CD14-positive monocyte (primary cell): Measurements from ENCODE around the gene CCDC7. TPM values are rescaled to one million over a fixed set of nuclear protein-coding genes. Genes with fewer than 3 reads are reported as not detected.
A peak's percentile ranks its signal among the peaks of the same experiment; 100 is the strongest.

Source experiments
- DNase-seq, 3 donors: peaks; one replicate each; pipeline ENCODE4 v3.0.0-alpha.2; 2011 to 2022
- H2AFZ ChIP-seq: 2 replicates; pipeline ENCODE4 v1.6.0; 2012; ENCODE audit warnings: mild to moderate bottlenecking, low read depth, low read length, inconsistent platforms; ENCODE audit not compliant: insufficient read depth, poor library complexity, severe bottlenecking
- H3K27ac ChIP-seq, 2 donors: 1 replicate in 1 of 2; 2 replicates in 1 of 2; pipeline ENCODE4 v1.5.1; 2012 to 2013; ENCODE audit warnings: low read length in 2 of 2, control low read depth in 1 of 2, inconsistent platforms in 1 of 2, low read depth in 1 of 2, mild to moderate bottlenecking in 1 of 2
- H3K27me3 ChIP-seq, 2 donors: one replicate each; pipeline versions ENCODE4 v1.6.0 to v1.6.1; 2011 to 2013; ENCODE audit warnings: low read length in 2 of 2; ENCODE audit not compliant: control insufficient read depth in 2 of 2, insufficient read depth in 2 of 2
- H3K36me3 ChIP-seq, 2 donors: replicated peaks in 1 of 2; 1 replicate in 1 of 2; 2 replicates in 1 of 2; pipeline versions ENCODE4 v1.5.1 to v1.6.1; 2012 to 2013; ENCODE audit warnings: low read length in 2 of 2, control low read depth in 1 of 2, inconsistent platforms in 1 of 2, mild to moderate bottlenecking in 1 of 2; ENCODE audit not compliant: insufficient read depth in 2 of 2, control insufficient read depth in 1 of 2
- H3K4me1 ChIP-seq, 2 donors: 1 replicate in 1 of 2; 2 replicates in 1 of 2; pipeline versions ENCODE4 v1.5.1 to v1.6.1; 2012 to 2013; ENCODE audit warnings: low read length in 2 of 2, control low read depth in 1 of 2, inconsistent platforms in 1 of 2, mild to moderate bottlenecking in 1 of 2, moderate library complexity in 1 of 2; ENCODE audit not compliant: insufficient read depth in 2 of 2, control insufficient read depth in 1 of 2
- H3K4me2 ChIP-seq: replicated peaks from 2 replicates; pipeline ENCODE3; 2012; ENCODE audit warnings: low read length, moderate library complexity, mild to moderate bottlenecking; ENCODE audit not compliant: poor library complexity, severe bottlenecking; ENCODE audit errors: extremely low read depth
- H3K4me3 ChIP-seq, 3 experiments: fragments of 200-600 bp in 1 of 3; sonication (generic) in 1 of 3; replicated peaks in 1 of 3; 1 replicate in 2 of 3; 2 replicates in 1 of 3; pipeline ENCODE4 v1.5.1; 2011 to 2013; ENCODE audit warnings: low read length in 3 of 3, mild to moderate bottlenecking in 3 of 3, control low read depth in 2 of 3, low read depth in 2 of 3, inconsistent platforms in 1 of 3, moderate library complexity in 1 of 3
- H3K79me2 ChIP-seq: 2 replicates; pipeline ENCODE4 v1.6.0; 2012; ENCODE audit warnings: mild to moderate bottlenecking, control low read depth, inconsistent platforms, low read length, moderate library complexity; ENCODE audit not compliant: insufficient read depth
- H3K9ac ChIP-seq: 2 replicates; pipeline ENCODE4 v1.6.0; 2017; ENCODE audit warnings: low read length, mild to moderate bottlenecking; ENCODE audit not compliant: insufficient read depth, poor library complexity, severe bottlenecking
- H3K9me3 ChIP-seq, 2 donors: replicated peaks in 1 of 2; 1 replicate in 1 of 2; 2 replicates in 1 of 2; pipeline versions ENCODE4 v1.5.1 to v1.6.1; 2012 to 2013; ENCODE audit warnings: low read length in 2 of 2, control low read depth in 1 of 2; ENCODE audit not compliant: control insufficient read depth in 1 of 2, insufficient read depth in 1 of 2
- H4K20me1 ChIP-seq: 2 replicates; pipeline ENCODE4 v1.6.0; 2012; ENCODE audit warnings: mild to moderate bottlenecking, low read length, control low read depth, moderate library complexity; ENCODE audit not compliant: insufficient read depth
- H3K27ac Mint-ChIP-seq, 7 donors: one replicate each; pipeline ENCODE4 v1.8.0; 2020; ENCODE audit warnings: mild to moderate bottlenecking in 7 of 7, mixed read lengths in 7 of 7, moderate library complexity in 6 of 7, inconsistent platforms in 2 of 7
- H3K27me3 Mint-ChIP-seq, 3 donors: one replicate each; pipeline ENCODE4 v1.8.0; 2021 to 2022; ENCODE audit warnings: low read depth in 3 of 3, mild to moderate bottlenecking in 3 of 3, mixed read lengths in 3 of 3, moderate library complexity in 3 of 3, inconsistent platforms in 1 of 3
- H3K36me3 Mint-ChIP-seq, 2 donors: one replicate each; pipeline ENCODE4 v1.8.0; 2020; ENCODE audit warnings: mixed read lengths in 2 of 2, inconsistent platforms in 1 of 2, mild to moderate bottlenecking in 1 of 2
- H3K4me1 Mint-ChIP-seq: one replicate; pipeline ENCODE4 v1.8.0; 2020; ENCODE audit warnings: mild to moderate bottlenecking, mixed read lengths
- H3K4me3 Mint-ChIP-seq, 2 donors: one replicate each; pipeline ENCODE4 v1.8.0; 2020; ENCODE audit warnings: mild to moderate bottlenecking in 2 of 2, mixed read lengths in 2 of 2, moderate library complexity in 1 of 2
- H3K9me3 Mint-ChIP-seq, 7 donors: one replicate each; pipeline ENCODE4 v1.8.0; 2020 to 2022; ENCODE audit warnings: mixed read lengths in 7 of 7, mild to moderate bottlenecking in 6 of 7, moderate library complexity in 6 of 7, inconsistent platforms in 2 of 7
- WGBS: methylation state at CpG from one replicate; pipeline ENCODE4 v1.1.5; 2013; ENCODE audit warnings: missing lambda C conversion rate; ENCODE audit not compliant: insufficient coverage; 5-methylcytosine and 5-hydroxymethylcytosine counted together
- intact Hi-C, 2 donors: fragments of 100-400 bp; cut with micrococcal nuclease; formaldehyde crosslinking; loops; one replicate each; pipeline versions ENCODE4 v1.15.0 to v1.15.1; 2023
- polyA plus RNA-seq, 3 donors: library from polyadenylated mRNA; depleted of rRNA in 1 of 3; unstranded in 2 of 3; stranded (reverse) in 1 of 3; fragments of 300-500 nt in 2 of 3; fragments of >200 nt in 1 of 3; fragmentation: Illumina TruSeq in 2 of 3; gene quantifications; 1 replicate in 2 of 3; 2 replicates in 1 of 3; pipeline ENCODE4 v1.2.3, GENCODE V29; 2012 to 2021
- TF ChIP-seq, protein P1 (sequence below): fragments of 200-600 bp; IDR thresholded peaks from one replicate; pipeline ENCODE4 v1.8.0; 2022; ENCODE audit warnings: antibody characterized with exemption, mild to moderate bottlenecking

The CCDC7 gene
- polyA plus RNA-seq, 3 donors = 1.3 to 2.3 (median 2.0) TPM

- intact Hi-C loops = no loop called here
- Histone ChIP-seq H3K27ac (no peak overlapping the region), H2AFZ (no peak overlapping the region), H3K9ac (no peak overlapping the region), H3K4me1 (no peaks in the 10 kb centered on the region), H3K4me3 (no peak overlapping the region), H3K79me2 (no peaks in the 10 kb centered on the region), H3K9me3 (peaks cover 0 to 4% of the 10 kb centered on the region in 2 donors), H4K20me1 (no peaks in the 10 kb centered on the region), H3K27me3 (peaks cover 0 to 2% of the 10 kb centered on the region in 2 donors), H3K36me3 (no peaks in the 10 kb centered on the region), H3K4me2 (no peak overlapping the region)
- Mint-ChIP-seq H3K27me3 (peaks cover 2 to 5% (median 4%) of the 10 kb centered on the region in 3 donors), H3K4me1 (no peaks in the 10 kb centered on the region), H3K36me3 (no peaks in the 10 kb centered on the region), H3K27ac (no peak overlapping the region), H3K4me3 (no peak overlapping the region), H3K9me3 (peaks cover 3 to 18% (median 9%) of the 10 kb centered on the region in 7 donors)
- DNase-seq = no peak
- WGBS = 78% methylated on average over 1 of the region's 3 CpGs
- TF ChIP-seq, protein P1, sequence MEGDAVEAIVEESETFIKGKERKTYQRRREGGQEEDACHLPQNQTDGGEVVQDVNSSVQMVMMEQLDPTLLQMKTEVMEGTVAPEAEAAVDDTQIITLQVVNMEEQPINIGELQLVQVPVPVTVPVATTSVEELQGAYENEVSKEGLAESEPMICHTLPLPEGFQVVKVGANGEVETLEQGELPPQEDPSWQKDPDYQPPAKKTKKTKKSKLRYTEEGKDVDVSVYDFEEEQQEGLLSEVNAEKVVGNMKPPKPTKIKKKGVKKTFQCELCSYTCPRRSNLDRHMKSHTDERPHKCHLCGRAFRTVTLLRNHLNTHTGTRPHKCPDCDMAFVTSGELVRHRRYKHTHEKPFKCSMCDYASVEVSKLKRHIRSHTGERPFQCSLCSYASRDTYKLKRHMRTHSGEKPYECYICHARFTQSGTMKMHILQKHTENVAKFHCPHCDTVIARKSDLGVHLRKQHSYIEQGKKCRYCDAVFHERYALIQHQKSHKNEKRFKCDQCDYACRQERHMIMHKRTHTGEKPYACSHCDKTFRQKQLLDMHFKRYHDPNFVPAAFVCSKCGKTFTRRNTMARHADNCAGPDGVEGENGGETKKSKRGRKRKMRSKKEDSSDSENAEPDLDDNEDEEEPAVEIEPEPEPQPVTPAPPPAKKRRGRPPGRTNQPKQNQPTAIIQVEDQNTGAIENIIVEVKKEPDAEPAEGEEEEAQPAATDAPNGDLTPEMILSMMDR = no peak
Observed at GRCh38 chr10:32409741-32410140, 36.2 kb upstream of the CCDC7 start.

DNA sequence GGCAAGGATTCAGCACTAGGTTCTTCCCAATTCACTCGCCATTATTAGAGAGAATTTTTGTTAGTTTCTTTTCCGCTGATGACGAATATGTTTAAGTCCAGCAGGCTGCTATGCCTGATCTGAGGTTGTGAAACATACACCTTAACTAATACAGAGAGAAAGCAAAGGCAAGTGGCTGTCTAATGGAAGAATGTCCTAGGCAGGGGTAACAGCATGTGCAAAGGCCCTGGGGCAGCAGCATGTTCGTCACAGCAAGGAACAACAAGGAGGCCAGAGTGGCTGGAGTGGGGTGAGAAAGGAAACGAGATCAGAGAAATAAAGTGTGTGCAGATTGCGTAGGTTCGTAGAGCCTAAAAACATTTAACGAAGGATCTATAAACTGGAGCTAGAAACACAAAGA lies 35.4 kb upstream of the CCDC7 start:
- H3K36me3 ChIP-seq = no peaks in the 10 kb centered on the region
- Mint-ChIP-seq H3K27ac (no peak overlapping the region), H3K27me3 (peaks cover 3 to 7% (median 5%) of the 10 kb centered on the region in 3 donors), H3K4me1 (no peaks in the 10 kb centered on the region), H3K4me3 (peak overlapping the region in 1 of 2 donors; percentile 6), H3K36me3 (no peaks in the 10 kb centered on the region), H3K9me3 (peaks cover 0 to 14% (median 5%) of the 10 kb centered on the region in 7 donors)
- no peak overlapping the region for H2AFZ ChIP-seq
- H3K9ac ChIP-seq = no peak overlapping the region
- intact Hi-C loops = no loop called here
- H3K4me3 ChIP-seq = no peak overlapping the region
- H3K4me1 ChIP-seq = no peaks in the 10 kb centered on the region
- no peaks in the 10 kb centered on the region for H4K20me1 ChIP-seq
- peaks cover 0 to 2% of the 10 kb centered on the region in 2 donors for H3K27me3 ChIP-seq
- no peaks in the 10 kb centered on the region for H3K79me2 ChIP-seq
- TF ChIP-seq, protein P1 = no peak
- H3K9me3 ChIP-seq = peaks cover 0 to 2% of the 10 kb centered on the region in 2 donors
- H3K4me2 ChIP-seq = no peak overlapping the region
- no peak for DNase-seq
- 100% methylated on average over 5 of the region's 8 CpGs for WGBS
- H3K27ac ChIP-seq = no peak overlapping the region
